BE2C (cell line): Measurements from ENCODE around the gene CAP1.

Source experiments
- DNase-seq: peaks from one replicate; pipeline ENCODE4 v3.0.0-alpha.2; 2020
- H3K27me3 ChIP-seq: fragments of 250-450 bp; sonication (Bioruptor Pico); 2 replicates; pipeline ENCODE4 v1.5.1; 2020; ENCODE audit warnings: mild to moderate bottlenecking
- H3K36me3 ChIP-seq: fragments of 250-450 bp; sonication (Bioruptor Pico); 2 replicates; pipeline ENCODE4 v1.5.1; 2020; ENCODE audit warnings: mild to moderate bottlenecking
- H3K4me1 ChIP-seq: fragments of 250-450 bp; sonication (Bioruptor Pico); 2 replicates; pipeline ENCODE4 v1.5.1; 2020
- H3K4me3 ChIP-seq: 2 replicates; pipeline ENCODE4 v1.5.1; 2011; ENCODE audit warnings: low read depth, low read length
- H3K9me3 ChIP-seq: fragments of 250-450 bp; sonication (Bioruptor Pico); 2 replicates; pipeline ENCODE4 v1.5.1; 2020
- TF ChIP-seq, protein P1 (sequence below): IDR thresholded peaks from 2 replicates; pipeline ENCODE4 v1.5.1; 2012; ENCODE audit warnings: mild to moderate bottlenecking, low read depth, low read length

Gene CAP1

DNA sequence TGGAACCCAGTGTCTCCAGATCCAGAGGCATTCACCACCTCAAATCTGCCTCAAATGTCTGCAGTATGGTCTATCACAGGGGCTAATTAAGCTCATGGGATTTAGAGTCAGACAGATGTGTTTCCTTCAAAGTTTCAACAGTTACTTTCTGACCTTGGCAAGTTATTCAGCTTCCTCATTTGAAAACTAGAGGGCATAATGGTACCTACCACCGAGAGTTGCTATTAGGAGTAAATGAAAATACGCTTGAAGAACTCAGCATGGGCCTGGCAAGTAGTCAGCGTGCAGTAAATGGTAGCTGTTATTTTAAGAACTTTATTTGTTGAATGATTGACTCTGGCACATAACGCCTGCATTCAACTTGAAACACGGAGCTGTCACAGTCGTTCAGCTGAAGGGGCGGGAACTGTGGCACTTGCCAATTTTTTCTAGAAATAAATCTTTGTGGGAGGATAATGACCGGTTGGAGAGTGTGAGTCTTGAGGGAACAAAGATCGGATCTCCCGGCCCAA, 1.2 kb upstream of the CAP1 start:
- TF ChIP-seq, protein P1, sequence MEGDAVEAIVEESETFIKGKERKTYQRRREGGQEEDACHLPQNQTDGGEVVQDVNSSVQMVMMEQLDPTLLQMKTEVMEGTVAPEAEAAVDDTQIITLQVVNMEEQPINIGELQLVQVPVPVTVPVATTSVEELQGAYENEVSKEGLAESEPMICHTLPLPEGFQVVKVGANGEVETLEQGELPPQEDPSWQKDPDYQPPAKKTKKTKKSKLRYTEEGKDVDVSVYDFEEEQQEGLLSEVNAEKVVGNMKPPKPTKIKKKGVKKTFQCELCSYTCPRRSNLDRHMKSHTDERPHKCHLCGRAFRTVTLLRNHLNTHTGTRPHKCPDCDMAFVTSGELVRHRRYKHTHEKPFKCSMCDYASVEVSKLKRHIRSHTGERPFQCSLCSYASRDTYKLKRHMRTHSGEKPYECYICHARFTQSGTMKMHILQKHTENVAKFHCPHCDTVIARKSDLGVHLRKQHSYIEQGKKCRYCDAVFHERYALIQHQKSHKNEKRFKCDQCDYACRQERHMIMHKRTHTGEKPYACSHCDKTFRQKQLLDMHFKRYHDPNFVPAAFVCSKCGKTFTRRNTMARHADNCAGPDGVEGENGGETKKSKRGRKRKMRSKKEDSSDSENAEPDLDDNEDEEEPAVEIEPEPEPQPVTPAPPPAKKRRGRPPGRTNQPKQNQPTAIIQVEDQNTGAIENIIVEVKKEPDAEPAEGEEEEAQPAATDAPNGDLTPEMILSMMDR = no peak
- Histone ChIP-seq H3K4me1 (no peaks in the 10 kb centered on the region; the same call in 1 of the 2 replicates), H3K27me3 (no peaks in the 10 kb centered on the region), H3K36me3 (no peaks in the 10 kb centered on the region), H3K4me3 (peak overlapping the region; percentile 78), H3K9me3 (no peaks in the 10 kb centered on the region)
- no peak for DNase-seq

DNA sequence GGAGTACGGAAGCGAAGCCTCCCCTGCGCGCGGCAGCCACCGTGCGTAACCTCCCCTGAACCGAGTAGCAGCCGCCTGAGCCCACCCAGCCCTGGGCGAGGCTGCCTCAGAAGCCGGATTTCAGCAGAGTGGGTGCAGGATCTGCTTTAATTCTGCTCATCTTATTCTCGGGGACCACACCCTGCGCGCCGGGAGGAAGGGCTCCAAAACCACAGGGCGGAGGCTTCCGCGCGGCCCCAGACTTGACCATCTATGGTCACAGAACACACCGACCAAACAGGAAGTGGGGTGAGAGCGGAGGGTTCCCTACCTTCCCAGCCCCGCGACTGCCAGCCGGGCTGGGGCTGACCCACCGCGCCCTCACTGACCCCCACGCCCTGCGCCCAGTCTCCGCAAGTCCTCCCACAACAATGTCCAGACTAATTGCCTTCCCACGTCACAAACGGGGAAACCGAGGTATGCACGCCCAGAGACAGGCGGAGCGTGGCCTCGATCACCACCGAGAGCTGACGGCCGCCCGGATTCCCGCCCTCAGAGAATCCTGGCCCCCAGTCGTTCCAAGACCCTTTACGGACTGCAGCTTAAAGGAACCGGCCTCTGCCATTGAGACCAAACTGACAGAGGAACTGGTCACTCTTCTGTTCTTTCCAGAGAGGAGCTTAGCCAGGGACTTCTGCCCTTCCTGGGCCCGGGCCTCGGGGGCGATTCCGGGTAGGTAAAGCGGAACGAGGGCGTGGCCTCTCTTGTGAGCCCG, 595 bp upstream of the CAP1 start:
- H3K36me3 ChIP-seq = no peaks in the 10 kb centered on the region
- peak overlapping the region; percentile 78 for H3K4me3 ChIP-seq
- H3K4me1 ChIP-seq = no peaks in the 10 kb centered on the region; the same call in 1 of the 2 replicates
- TF ChIP-seq, protein P1 = no peak
- H3K27me3 ChIP-seq = no peaks in the 10 kb centered on the region
- DNase-seq = peak; percentile 51
- H3K9me3 ChIP-seq = no peaks in the 10 kb centered on the region

DNA sequence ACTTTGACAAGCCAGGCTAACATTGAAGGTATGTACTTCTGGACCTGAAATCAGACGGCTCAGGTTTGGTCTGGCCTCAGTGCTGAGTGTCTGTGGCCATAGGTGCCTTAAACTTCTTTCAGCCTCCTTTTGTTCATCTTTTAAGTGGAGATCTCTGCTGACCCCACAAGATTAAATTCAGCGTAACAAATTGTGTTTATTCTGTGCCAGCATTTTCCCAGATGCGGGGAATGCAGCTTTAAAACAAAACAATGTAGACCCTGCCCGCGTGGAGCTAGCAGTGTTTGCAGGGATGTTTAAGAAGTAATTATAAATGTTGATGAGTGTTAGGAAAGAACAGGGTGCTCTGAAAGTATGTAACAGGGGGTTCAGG, 923 bp downstream of the CAP1 start:
- TF ChIP-seq, protein P1 = no peak
- H3K4me3 ChIP-seq = peak overlapping the region; percentile 90
- no peaks in the 10 kb centered on the region for H3K36me3 ChIP-seq
- no peaks in the 10 kb centered on the region; the same call in 1 of the 2 replicates for H3K4me1 ChIP-seq
- H3K9me3 ChIP-seq = no peaks in the 10 kb centered on the region
- DNase-seq = no peak
- H3K27me3 ChIP-seq = no peaks in the 10 kb centered on the region

DNA sequence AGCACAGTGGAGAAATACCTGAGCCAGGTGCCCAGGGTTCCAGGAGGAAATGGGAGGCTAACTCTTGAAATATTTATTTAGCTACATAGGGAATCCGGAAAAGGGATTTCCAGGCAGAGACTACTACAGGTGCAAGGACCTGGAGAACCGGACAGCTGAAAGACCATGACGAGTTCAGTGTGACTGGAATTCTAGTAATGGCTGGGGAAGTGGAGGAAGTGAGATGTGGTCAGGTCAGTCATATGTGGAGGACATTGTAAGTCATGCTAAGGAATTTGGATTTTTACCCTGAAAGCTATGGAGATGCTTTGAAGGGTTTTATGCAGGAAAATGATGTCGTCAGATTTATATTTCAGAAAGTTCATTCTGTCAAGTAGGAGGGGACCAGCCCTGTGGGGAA, 1.8 kb downstream of the CAP1 start:
- Histone ChIP-seq H3K4me3 (no peak overlapping the region), H3K9me3 (no peaks in the 10 kb centered on the region), H3K4me1 (no peaks in the 10 kb centered on the region), H3K27me3 (no peaks in the 10 kb centered on the region), H3K36me3 (no peaks in the 10 kb centered on the region)
- TF ChIP-seq, protein P1 = no peak
- no peak for DNase-seq

DNA sequence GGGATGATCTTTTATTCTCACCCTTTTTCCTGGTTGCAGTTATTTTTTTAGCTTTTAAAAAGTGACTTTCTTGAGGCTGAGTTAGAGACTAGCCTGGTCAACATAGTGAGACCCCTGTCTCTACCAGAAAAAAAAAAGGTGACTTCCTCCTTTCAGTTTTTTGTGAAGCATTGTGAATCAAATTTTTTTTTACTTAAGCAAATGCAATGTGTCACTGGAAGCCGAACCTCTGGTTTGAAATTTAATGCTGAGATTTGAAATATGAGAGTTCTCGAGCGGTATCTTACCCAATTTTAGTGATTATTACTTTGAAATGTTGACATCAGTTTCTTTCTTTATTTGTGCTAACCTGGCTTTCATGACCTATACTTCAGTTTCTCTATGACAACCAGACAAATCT, 3.6 kb downstream of the CAP1 start:
- H3K27me3 ChIP-seq = no peaks in the 10 kb centered on the region
- no peaks in the 10 kb centered on the region for H3K36me3 ChIP-seq
- H3K4me3 ChIP-seq = no peak overlapping the region
- H3K4me1 ChIP-seq = no peaks in the 10 kb centered on the region
- no peaks in the 10 kb centered on the region for H3K9me3 ChIP-seq
- TF ChIP-seq, protein P1 = no peak
- no peak for DNase-seq

DNA sequence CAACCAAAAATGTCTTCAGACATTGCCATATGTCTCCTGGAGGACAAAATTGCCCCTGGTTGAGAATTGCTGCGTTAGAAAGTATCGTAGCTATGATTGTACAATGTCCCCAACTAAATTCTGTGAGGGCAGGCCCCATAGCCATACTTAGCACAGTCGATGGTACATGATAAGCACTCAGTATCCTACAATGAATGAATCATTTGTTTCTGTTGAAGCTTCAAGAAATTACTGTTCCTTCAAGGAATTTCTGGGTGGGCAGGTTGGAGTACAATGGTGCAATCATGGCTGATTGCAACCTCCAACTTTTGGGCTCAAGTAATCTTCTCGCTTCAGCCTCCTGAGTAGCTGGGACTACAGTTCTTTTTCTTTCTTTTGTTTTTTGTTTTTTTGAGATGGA, 4.7 kb downstream of the CAP1 start:
- no peaks in the 10 kb centered on the region for H3K36me3 ChIP-seq
- H3K4me3 ChIP-seq = no peak overlapping the region
- DNase-seq = no peak
- TF ChIP-seq, protein P1 = no peak
- no peaks in the 10 kb centered on the region for H3K4me1 ChIP-seq
- H3K27me3 ChIP-seq = no peaks in the 10 kb centered on the region
- H3K9me3 ChIP-seq = no peaks in the 10 kb centered on the region
